NT2/D1 (cell line): ENCODE data around the gene GOLT1B.

Experiments
- DNase-seq: peaks from one replicate; pipeline ENCODE4 v3.0.0-alpha.2; 2011; ENCODE audit warnings: low read depth, low spot score
- H3K27me3 ChIP-seq: 2 replicates; pipeline ENCODE4 v1.6.0; 2011; ENCODE audit warnings: mild to moderate bottlenecking; ENCODE audit not compliant: insufficient read length, insufficient read depth
- H3K36me3 ChIP-seq: 2 replicates; pipeline ENCODE4 v1.6.1; 2011; ENCODE audit warnings: mild to moderate bottlenecking, low read length, mixed read lengths; ENCODE audit not compliant: insufficient read depth, insufficient read length
- H3K4me1 ChIP-seq: 2 replicates; pipeline ENCODE4 v1.5.1; 2011; ENCODE audit not compliant: insufficient read depth, insufficient read length
- H3K4me3 ChIP-seq: 2 replicates; pipeline ENCODE4 v1.5.1; 2011; ENCODE audit warnings: low read depth; ENCODE audit not compliant: insufficient read length
- H3K9ac ChIP-seq: 2 replicates; pipeline ENCODE4 v1.6.0; 2011; ENCODE audit warnings: low read depth; ENCODE audit not compliant: insufficient read length
- H3K9me3 ChIP-seq: 2 replicates; pipeline ENCODE4 v1.5.1; 2011; ENCODE audit warnings: mild to moderate bottlenecking, low read length; ENCODE audit not compliant: insufficient read depth
- SUZ12 ChIP-seq: IDR thresholded peaks from 2 replicates; pipeline ENCODE4 v1.6.1; 2011; ENCODE audit not compliant: insufficient read length, insufficient read depth; ENCODE audit errors: extremely low read depth
- YY1 ChIP-seq: IDR thresholded peaks from 2 replicates; pipeline ENCODE4 v1.6.1; 2011; ENCODE audit not compliant: insufficient read length, insufficient read depth
- ZNF274 ChIP-seq: IDR thresholded peaks from 2 replicates; pipeline ENCODE4 v1.6.1; 2011; ENCODE audit warnings: mild to moderate bottlenecking, low read depth, low read length

The GOLT1B gene

GRCh38 chr12:21475552-21475951 lies 26.0 kb upstream of the GOLT1B start:
- Histone ChIP-seq H3K9me3 (no peaks in the 10 kb centered on the region), H3K4me3 (no peak overlapping the region), H3K9ac (no peak overlapping the region), H3K36me3 (peaks cover 95% of the 10 kb centered on the region), H3K27me3 (no peaks in the 10 kb centered on the region), H3K4me1 (no peaks in the 10 kb centered on the region)
- no peak for DNase-seq
- TF ChIP-seq ZNF274 (no peak), SUZ12 (no peak), YY1 (no peak)

- no peak overlapping the region for H3K9ac ChIP-seq
- no peak for DNase-seq
- TF ChIP-seq ZNF274, result no peak
- no peak for TF ChIP-seq YY1
- TF ChIP-seq SUZ12, result no peak
- H3K4me3 ChIP-seq, result no peak overlapping the region
- H3K27me3 ChIP-seq, result no peaks in the 10 kb centered on the region
- peaks cover 96% of the 10 kb centered on the region for H3K36me3 ChIP-seq
- H3K4me1 ChIP-seq, result no peaks in the 10 kb centered on the region
- H3K9me3 ChIP-seq, result no peaks in the 10 kb centered on the region
These were observed 24.6 kb upstream of the GOLT1B start for GRCh38 chr12:21476949-21477348.

- TF ChIP-seq ZNF274 (no peak), YY1 (no peak), SUZ12 (no peak)
- no peaks in the 10 kb centered on the region for H3K27me3 ChIP-seq
- H3K9ac ChIP-seq, result no peak overlapping the region
- H3K36me3 ChIP-seq, result peaks cover 96% of the 10 kb centered on the region
- H3K4me3 ChIP-seq, result no peak overlapping the region
- no peak for DNase-seq
- no peaks in the 10 kb centered on the region for H3K4me1 ChIP-seq
- no peaks in the 10 kb centered on the region for H3K9me3 ChIP-seq
These were observed 22.7 kb upstream of the GOLT1B start for GRCh38 chr12:21478756-21479455.

GRCh38 chr12:21483531-21483930 lies 18.1 kb upstream of the GOLT1B start:
- Histone ChIP-seq H3K9me3 (no peaks in the 10 kb centered on the region), H3K36me3 (peaks cover 91% of the 10 kb centered on the region), H3K9ac (no peak overlapping the region), H3K4me3 (no peak overlapping the region), H3K4me1 (no peaks in the 10 kb centered on the region), H3K27me3 (no peaks in the 10 kb centered on the region)
- no peak for TF ChIP-seq YY1
- DNase-seq, result no peak

- Histone ChIP-seq H3K27me3 (no peaks in the 10 kb centered on the region), H3K9ac (no peak overlapping the region), H3K36me3 (peaks cover 93% of the 10 kb centered on the region), H3K4me1 (no peaks in the 10 kb centered on the region), H3K9me3 (no peaks in the 10 kb centered on the region), H3K4me3 (no peak overlapping the region)
- DNase-seq, result no peak
- TF ChIP-seq YY1, result no peak
- TF ChIP-seq ZNF274, result no peak
- no peak for TF ChIP-seq SUZ12
These were observed 15.6 kb upstream of the GOLT1B start for GRCh38 chr12:21485998-21486397.

GRCh38 chr12:21499765-21500164 lies 1.8 kb upstream of the GOLT1B start:
- TF ChIP-seq ZNF274, result no peak
- TF ChIP-seq SUZ12, result no peak
- no peak for TF ChIP-seq YY1
- no peaks in the 10 kb centered on the region for H3K9me3 ChIP-seq
- no peak overlapping the region for H3K4me3 ChIP-seq
- no peaks in the 10 kb centered on the region for H3K4me1 ChIP-seq
- H3K9ac ChIP-seq, result no peak overlapping the region
- DNase-seq, result no peak
- H3K27me3 ChIP-seq, result no peaks in the 10 kb centered on the region
- peaks cover 58% of the 10 kb centered on the region for H3K36me3 ChIP-seq

- Histone ChIP-seq H3K4me3 (peak overlapping the region; percentile 90), H3K27me3 (no peaks in the 10 kb centered on the region), H3K36me3 (peaks cover 50% of the 10 kb centered on the region), H3K9me3 (no peaks in the 10 kb centered on the region), H3K4me1 (no peaks in the 10 kb centered on the region), H3K9ac (peak overlapping the region; percentile 86)
- TF ChIP-seq ZNF274, result no peak
- DNase-seq, result no peak
These were observed 767 bp upstream of the GOLT1B start for GRCh38 chr12:21500786-21501257.

GRCh38 chr12:21502164-21502496 lies 541 bp downstream of the GOLT1B start:
- H3K4me1 ChIP-seq, result no peaks in the 10 kb centered on the region
- DNase-seq, result no peak
- peaks cover 42% of the 10 kb centered on the region for H3K36me3 ChIP-seq
- no peak for TF ChIP-seq YY1
- peak overlapping the region; percentile 90 for H3K4me3 ChIP-seq
- H3K9me3 ChIP-seq, result no peaks in the 10 kb centered on the region
- H3K27me3 ChIP-seq, result no peaks in the 10 kb centered on the region
- peak overlapping the region; percentile 91 for H3K9ac ChIP-seq
